WTC11 (cell line): ENCODE data around the gene PTPRN2. TPM values are rescaled to one million over a fixed set of nuclear protein-coding genes. Genes with fewer than 3 reads are reported as not detected.

ENCODE experiments used
- ATAC-seq: fragments of 200-7000 bp; cut with Tn5 transposase; 2 replicates; pipeline ENCODE4 v1.10.0; 2021; ENCODE audit warnings: mild to moderate bottlenecking, moderate library complexity
- CTCF ChIA-PET: fragments of 300-600 bp; sonication (Branson Sonifier 250); formaldehyde crosslinking; loops from one replicate; lab custom pipeline; 2021; ENCODE audit warnings: antibody characterized with exemption; lab: Charles Lee
- POLR2A ChIA-PET: fragments of 350-600 bp; sonication (Branson Sonifier 250); formaldehyde crosslinking; loops from one replicate; lab custom pipeline; 2021; ENCODE audit warnings: antibody characterized with exemption; lab: Charles Lee
- DNase-seq: peaks from one replicate; pipeline ENCODE4 v3.0.0; 2021; ENCODE audit warnings: low spot score
- H3K27ac Mint-ChIP-seq: 2 replicates; pipeline ENCODE4 v1.8.0; 2021; ENCODE audit warnings: mixed read lengths
- H3K27me3 Mint-ChIP-seq: 2 replicates; pipeline ENCODE4 v1.8.0; 2021; ENCODE audit warnings: low read depth, mild to moderate bottlenecking, moderate library complexity, mixed read lengths
- H3K36me3 Mint-ChIP-seq: 2 replicates; pipeline ENCODE4 v1.8.0; 2021; ENCODE audit warnings: mixed read lengths
- H3K4me1 Mint-ChIP-seq: 2 replicates; pipeline ENCODE4 v1.8.0; 2022; ENCODE audit warnings: mixed read lengths
- H3K4me3 Mint-ChIP-seq: 2 replicates; pipeline ENCODE4 v1.8.0; 2021; ENCODE audit warnings: mild to moderate bottlenecking, moderate library complexity, mixed read lengths
- H3K9me3 Mint-ChIP-seq: 2 replicates; pipeline ENCODE4 v1.8.0; 2021; ENCODE audit warnings: mixed read lengths
- E2F1 ChIP-seq: sonication (generic); formaldehyde crosslinking; IDR thresholded peaks from 2 replicates; pipeline ENCODE4 v1.8.0; 2022; ENCODE audit warnings: mild to moderate bottlenecking, missing genetic modification reagents
- ERG ChIP-seq: fragments of 250-450 bp; sonication (Bioruptor Pico); IDR thresholded peaks from 2 replicates; pipeline ENCODE4 v1.8.0; 2021; ENCODE audit warnings: mild to moderate bottlenecking
- FOXK1 ChIP-seq: sonication (generic); formaldehyde crosslinking; IDR thresholded peaks from 2 replicates; pipeline ENCODE4 v1.8.0; 2022; ENCODE audit warnings: mild to moderate bottlenecking, moderate library complexity, missing genetic modification reagents
- FOXP1 ChIP-seq: sonication (generic); formaldehyde crosslinking; IDR thresholded peaks from 2 replicates; pipeline ENCODE4 v1.8.0; 2022; ENCODE audit warnings: missing genetic modification reagents, mild to moderate bottlenecking, moderate library complexity, borderline replicate concordance
- HMGA2 ChIP-seq: fragments of 250-450 bp; sonication (Bioruptor Pico); IDR thresholded peaks from 2 replicates; pipeline ENCODE4 v1.4.0; 2021; ENCODE audit warnings: mild to moderate bottlenecking, moderate library complexity
- MAX ChIP-seq: sonication (generic); formaldehyde crosslinking; IDR thresholded peaks from 2 replicates; pipeline ENCODE4 v1.8.0; 2022; ENCODE audit warnings: mild to moderate bottlenecking, missing genetic modification reagents
- NR1H2 ChIP-seq: sonication (generic); formaldehyde crosslinking; IDR thresholded peaks from 2 replicates; pipeline ENCODE4 v1.9.0; 2021; ENCODE audit warnings: mild to moderate bottlenecking, moderate library complexity, missing genetic modification reagents
- NR2C2 ChIP-seq: sonication (generic); formaldehyde crosslinking; IDR thresholded peaks from 2 replicates; pipeline ENCODE4 v1.8.0; 2022; ENCODE audit warnings: mild to moderate bottlenecking, missing genetic modification reagents
- SP1 ChIP-seq: sonication (generic); formaldehyde crosslinking; conservative IDR thresholded peaks from 2 replicates; pipeline ENCODE4 v1.8.1; 2022; ENCODE audit warnings: missing genetic modification reagents
- TCF7 ChIP-seq: sonication (generic); formaldehyde crosslinking; IDR thresholded peaks from 2 replicates; pipeline ENCODE4 v1.8.0; 2022; ENCODE audit warnings: mild to moderate bottlenecking, low read depth, missing genetic modification reagents, moderate library complexity
- TEAD1 ChIP-seq: sonication (generic); formaldehyde crosslinking; IDR thresholded peaks from 2 replicates; pipeline ENCODE4 v1.8.0; 2022; ENCODE audit warnings: mild to moderate bottlenecking, missing genetic modification reagents
- ZBTB21 ChIP-seq: sonication (generic); formaldehyde crosslinking; IDR thresholded peaks from 2 replicates; pipeline ENCODE4 v1.8.1; 2023; ENCODE audit warnings: mild to moderate bottlenecking, missing genetic modification reagents, borderline replicate concordance
- ZMAT4 ChIP-seq: fragments of 250-450 bp; sonication (Bioruptor Pico); IDR thresholded peaks from 2 replicates; pipeline ENCODE4 v1.9.0; 2021; ENCODE audit warnings: mild to moderate bottlenecking
- ZNF138 ChIP-seq: sonication (generic); formaldehyde crosslinking; conservative IDR thresholded peaks from 2 replicates; pipeline ENCODE4 v1.8.1; 2022; ENCODE audit warnings: mild to moderate bottlenecking, moderate library complexity, missing genetic modification reagents
- ZNF396 ChIP-seq: fragments of 250-450 bp; sonication (Bioruptor Pico); IDR thresholded peaks from 2 replicates; pipeline ENCODE4 v1.8.0; 2021; ENCODE audit warnings: mild to moderate bottlenecking, moderate library complexity, borderline replicate concordance
- total RNA-seq: library from RNA; stranded (reverse); gene quantifications from 3 replicates; pipeline ENCODE4 v1.2.3, GENCODE V29; 2021
- TF ChIP-seq, protein P1 (sequence below): fragments of 250-450 bp; sonication (Bioruptor Pico); IDR thresholded peaks from 2 replicates; pipeline ENCODE4 v2.1.2; 2022; ENCODE audit warnings: mild to moderate bottlenecking, moderate library complexity
- TF ChIP-seq, protein P2 (sequence below): sonication (generic); formaldehyde crosslinking; IDR thresholded peaks from 2 replicates; pipeline ENCODE4 v1.8.1; 2023; ENCODE audit warnings: mild to moderate bottlenecking, missing genetic modification reagents
- TF ChIP-seq, protein P3 (sequence below): sonication (generic); formaldehyde crosslinking; IDR thresholded peaks from 2 replicates; pipeline ENCODE4 v1.8.1; 2022; ENCODE audit warnings: missing genetic modification reagents, borderline replicate concordance
- TF ChIP-seq, protein P4 (sequence below): sonication (generic); formaldehyde crosslinking; IDR thresholded peaks from 2 replicates; pipeline ENCODE4 v1.8.1; 2023; ENCODE audit warnings: mild to moderate bottlenecking, missing genetic modification reagents, moderate library complexity

PTPRN2 gene
- total RNA-seq, 1 experiment from 2014 or later, result 4.7 TPM

GRCh38 chr7:158410720-158411119 lies 176.9 kb downstream of the PTPRN2 start:
- no peak for DNase-seq
- no peak for TF ChIP-seq FOXP1 (CRISPR knock-in tag)
- no peak for TF ChIP-seq TEAD1
- TF ChIP-seq ZMAT4, result no peak
- no peak for TF ChIP-seq SP1 (CRISPR knock-in tag)
- TF ChIP-seq ERG, result no peak
- no peak for TF ChIP-seq ZNF138 (CRISPR knock-in tag)
- TF ChIP-seq MAX, result no peak
- TF ChIP-seq FOXK1 (CRISPR knock-in tag), result no peak
- TF ChIP-seq E2F1, result no peak
- TF ChIP-seq HMGA2, result no peak
- TF ChIP-seq, protein P1, sequence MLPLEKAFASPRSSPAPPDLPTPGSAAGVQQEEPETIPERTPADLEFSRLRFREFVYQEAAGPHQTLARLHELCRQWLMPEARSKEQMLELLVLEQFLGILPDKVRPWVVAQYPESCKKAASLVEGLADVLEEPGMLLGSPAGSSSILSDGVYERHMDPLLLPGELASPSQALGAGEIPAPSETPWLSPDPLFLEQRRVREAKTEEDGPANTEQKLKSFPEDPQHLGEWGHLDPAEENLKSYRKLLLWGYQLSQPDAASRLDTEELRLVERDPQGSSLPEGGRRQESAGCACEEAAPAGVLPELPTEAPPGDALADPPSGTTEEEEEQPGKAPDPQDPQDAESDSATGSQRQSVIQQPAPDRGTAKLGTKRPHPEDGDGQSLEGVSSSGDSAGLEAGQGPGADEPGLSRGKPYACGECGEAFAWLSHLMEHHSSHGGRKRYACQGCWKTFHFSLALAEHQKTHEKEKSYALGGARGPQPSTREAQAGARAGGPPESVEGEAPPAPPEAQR (CRISPR knock-in tag), result no peak
- no peak for TF ChIP-seq NR2C2
- no peak for TF ChIP-seq NR1H2 (CRISPR knock-in tag)
- TF ChIP-seq, protein P2, sequence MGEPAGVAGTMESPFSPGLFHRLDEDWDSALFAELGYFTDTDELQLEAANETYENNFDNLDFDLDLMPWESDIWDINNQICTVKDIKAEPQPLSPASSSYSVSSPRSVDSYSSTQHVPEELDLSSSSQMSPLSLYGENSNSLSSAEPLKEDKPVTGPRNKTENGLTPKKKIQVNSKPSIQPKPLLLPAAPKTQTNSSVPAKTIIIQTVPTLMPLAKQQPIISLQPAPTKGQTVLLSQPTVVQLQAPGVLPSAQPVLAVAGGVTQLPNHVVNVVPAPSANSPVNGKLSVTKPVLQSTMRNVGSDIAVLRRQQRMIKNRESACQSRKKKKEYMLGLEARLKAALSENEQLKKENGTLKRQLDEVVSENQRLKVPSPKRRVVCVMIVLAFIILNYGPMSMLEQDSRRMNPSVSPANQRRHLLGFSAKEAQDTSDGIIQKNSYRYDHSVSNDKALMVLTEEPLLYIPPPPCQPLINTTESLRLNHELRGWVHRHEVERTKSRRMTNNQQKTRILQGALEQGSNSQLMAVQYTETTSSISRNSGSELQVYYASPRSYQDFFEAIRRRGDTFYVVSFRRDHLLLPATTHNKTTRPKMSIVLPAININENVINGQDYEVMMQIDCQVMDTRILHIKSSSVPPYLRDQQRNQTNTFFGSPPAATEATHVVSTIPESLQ (CRISPR knock-in tag), result no peak
- TF ChIP-seq, protein P3, sequence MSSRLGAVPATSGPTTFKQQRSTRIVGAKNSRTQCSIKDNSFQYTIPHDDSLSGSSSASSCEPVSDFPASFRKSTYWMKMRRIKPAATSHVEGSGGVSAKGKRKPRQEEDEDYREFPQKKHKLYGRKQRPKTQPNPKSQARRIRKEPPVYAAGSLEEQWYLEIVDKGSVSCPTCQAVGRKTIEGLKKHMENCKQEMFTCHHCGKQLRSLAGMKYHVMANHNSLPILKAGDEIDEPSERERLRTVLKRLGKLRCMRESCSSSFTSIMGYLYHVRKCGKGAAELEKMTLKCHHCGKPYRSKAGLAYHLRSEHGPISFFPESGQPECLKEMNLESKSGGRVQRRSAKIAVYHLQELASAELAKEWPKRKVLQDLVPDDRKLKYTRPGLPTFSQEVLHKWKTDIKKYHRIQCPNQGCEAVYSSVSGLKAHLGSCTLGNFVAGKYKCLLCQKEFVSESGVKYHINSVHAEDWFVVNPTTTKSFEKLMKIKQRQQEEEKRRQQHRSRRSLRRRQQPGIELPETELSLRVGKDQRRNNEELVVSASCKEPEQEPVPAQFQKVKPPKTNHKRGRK (CRISPR knock-in tag), result no peak
- no peak for TF ChIP-seq TCF7
- TF ChIP-seq ZBTB21 (CRISPR knock-in tag), result no peak
- no peak for TF ChIP-seq ZNF396 (CRISPR knock-in tag)
- TF ChIP-seq, protein P4, sequence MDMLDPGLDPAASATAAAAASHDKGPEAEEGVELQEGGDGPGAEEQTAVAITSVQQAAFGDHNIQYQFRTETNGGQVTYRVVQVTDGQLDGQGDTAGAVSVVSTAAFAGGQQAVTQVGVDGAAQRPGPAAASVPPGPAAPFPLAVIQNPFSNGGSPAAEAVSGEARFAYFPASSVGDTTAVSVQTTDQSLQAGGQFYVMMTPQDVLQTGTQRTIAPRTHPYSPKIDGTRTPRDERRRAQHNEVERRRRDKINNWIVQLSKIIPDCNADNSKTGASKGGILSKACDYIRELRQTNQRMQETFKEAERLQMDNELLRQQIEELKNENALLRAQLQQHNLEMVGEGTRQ (CRISPR knock-in tag), result no peak
- Mint-ChIP-seq H3K4me3 (no peak overlapping the region), H3K36me3 (no peaks in the 10 kb centered on the region), H3K27ac (no peak overlapping the region), H3K27me3 (no peaks in the 10 kb centered on the region), H3K4me1 (peaks cover 9% of the 10 kb centered on the region), H3K9me3 (0 out of 2 replicates have a peak, but pooled peaks cover 4% of the 10 kb centered on the region)
- no peak for ATAC-seq
- CTCF ChIA-PET, result interaction anchor here (1.1 to 1.2 kb wide), 2 partner anchors 18 to 20 kb away, joined by 3 read pairs; no protein-coding TSS in a partner anchor
- POLR2A ChIA-PET, result no interaction called here
